GM21367 (cell line): Measurements from ENCODE around the gene PXMP4.
A peak's percentile ranks its signal among the peaks of the same experiment; 100 is the strongest.

Experiments
- ATAC-seq: cut with Tn5 transposase; IDR thresholded peaks from one replicate; pipeline ENCODE4 v1.9.1; 2021; ENCODE audit not compliant: unreplicated experiment

PXMP4 gene

DNA sequence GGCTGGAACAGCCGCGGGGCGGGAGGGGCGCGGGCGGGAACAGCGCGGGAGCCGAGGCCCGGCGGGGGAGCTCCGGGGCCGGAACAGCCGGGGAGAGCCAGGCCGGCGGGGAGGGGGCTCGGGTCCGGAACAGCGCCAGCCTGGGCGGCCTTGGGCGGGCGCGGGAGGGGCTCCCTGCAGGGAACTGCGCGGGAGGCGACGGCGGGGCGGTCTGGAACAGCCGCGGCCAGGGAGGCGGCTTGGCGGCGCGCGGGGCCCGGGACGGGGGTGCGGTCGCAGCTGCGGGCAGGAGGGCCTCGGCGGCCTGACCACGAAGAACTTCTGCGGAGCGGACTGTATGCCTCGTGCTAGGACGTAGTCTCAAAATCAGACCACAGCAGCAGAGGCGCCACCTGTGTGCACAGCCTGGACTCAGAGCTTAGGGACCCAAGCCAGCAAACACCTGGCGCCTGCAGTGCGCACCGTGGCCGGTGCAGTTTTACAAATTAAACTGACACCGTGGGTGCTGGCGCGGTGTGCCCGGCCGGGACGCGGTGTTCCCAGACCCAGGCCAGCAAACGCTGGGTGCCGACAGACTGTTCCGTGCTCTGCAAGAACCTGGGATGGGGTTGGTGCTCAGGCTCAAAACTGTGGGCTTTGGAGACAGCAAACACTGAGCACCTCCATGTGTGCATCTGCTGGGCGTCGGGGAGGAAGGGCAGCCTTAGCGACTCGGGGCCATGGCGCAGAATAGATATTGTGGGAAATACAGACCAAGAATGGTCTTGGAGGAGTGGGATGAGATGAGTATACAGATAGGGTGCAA, 12.3 kb upstream of the PXMP4 start:
- peak; percentile 40 for ATAC-seq

DNA sequence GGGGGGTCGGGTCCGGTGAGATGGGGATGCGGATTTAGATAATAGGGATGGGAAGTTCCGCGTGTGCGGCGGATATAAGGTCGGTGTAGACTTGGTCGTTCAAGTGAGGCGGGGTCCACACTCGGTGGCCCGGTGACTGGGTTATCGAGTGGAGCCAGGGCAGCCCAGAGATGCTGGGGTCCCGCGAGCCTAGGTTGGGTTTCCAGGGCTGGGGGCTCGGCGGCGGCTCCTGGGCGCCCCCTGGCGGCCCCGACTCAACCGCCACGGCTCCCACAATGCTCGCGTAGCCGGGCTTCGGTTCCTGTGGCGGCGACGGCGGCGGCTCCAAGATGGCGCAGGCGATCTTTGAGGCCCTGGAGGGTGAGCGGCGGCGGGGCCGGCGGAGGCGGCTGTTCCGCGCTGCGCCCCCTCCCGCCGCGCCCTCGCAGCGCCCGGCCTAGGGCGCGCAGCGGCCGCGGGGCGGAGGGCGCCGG, 11.6 kb upstream of the PXMP4 start, which contains the start of gene ZNF341:
Gene ZNF341, plus strand, starts transcription at position 304 of the 473 bp plus-strand sequence. Its CDS starts 26 bp downstream, at position 330.
- peak; percentile 64 for ATAC-seq

DNA sequence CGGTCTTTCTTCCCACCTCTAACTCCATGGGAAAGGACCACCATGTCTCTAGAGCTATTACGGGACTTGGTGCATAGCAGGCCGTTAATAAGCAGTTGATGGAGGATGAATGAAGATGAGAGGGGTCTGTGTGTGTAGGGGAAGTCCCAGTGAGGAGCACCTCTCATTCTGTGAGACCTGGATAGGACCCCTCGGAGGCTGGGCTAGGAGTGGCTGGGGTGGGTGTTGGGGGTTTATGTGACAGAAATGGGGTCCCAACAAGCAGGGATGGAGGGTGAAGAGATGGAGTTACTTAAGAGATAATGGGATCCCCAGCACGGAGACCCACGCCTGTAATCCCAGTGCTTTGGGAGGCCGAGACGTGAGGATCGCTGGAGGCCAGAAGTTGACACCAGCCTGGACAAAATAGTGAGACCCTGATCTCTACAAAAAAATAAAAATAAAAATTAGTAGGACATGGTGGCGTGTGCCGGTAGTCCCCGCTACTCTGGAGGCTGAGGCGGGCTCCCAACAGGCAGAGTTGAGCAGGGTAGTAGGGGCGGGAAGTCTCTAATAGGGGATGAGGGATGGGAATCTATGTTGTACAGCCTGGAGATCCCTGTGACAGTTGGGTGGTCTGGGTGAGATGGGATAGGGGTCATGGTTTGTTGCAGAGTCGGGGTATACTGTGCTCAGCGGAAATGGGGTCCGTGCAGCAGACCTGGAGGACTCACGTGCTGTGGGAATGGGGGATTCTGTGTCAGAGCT, 11.0 kb upstream of the PXMP4 start:
- ATAC-seq = no peak

DNA sequence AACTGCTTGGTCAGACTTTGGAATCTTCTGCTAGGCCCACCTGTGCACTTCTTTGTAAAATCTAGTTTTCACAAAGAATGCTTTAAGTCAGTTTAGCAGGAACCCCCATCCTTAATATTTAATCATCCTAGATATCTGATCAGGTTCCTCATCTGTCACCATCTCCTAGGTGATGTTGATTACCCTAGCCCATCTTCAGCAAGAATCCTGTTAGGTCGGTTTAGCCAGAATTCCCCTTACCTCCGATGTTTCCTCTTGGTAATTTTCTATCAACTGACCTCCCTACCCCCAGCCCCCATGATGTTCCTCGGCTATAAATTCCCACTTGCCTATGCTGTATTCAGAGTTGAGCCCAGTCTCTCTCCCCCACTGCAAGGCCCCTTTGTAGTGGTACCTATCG, 9.0 kb upstream of the PXMP4 start:
- ATAC-seq = no peak

DNA sequence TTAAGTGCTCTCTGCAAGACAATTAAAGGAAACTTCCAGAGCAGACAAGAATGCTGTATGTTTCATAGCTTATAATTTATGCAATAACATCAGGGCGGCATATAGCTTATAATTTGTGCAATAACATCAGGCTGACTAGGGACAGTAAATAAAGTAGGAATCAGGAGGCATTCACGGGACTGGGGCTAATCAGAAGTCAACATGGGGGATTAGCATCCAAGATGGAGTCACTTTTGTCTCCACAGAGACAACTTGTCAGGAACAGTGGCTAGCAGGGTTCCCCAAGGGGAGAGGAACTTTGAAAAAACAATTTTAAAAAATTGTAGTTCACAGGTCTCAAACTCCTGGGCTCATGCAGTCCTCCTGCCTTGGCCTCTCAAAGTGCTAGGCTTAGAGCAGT, 8.4 kb upstream of the PXMP4 start:
- ATAC-seq = no peak

DNA sequence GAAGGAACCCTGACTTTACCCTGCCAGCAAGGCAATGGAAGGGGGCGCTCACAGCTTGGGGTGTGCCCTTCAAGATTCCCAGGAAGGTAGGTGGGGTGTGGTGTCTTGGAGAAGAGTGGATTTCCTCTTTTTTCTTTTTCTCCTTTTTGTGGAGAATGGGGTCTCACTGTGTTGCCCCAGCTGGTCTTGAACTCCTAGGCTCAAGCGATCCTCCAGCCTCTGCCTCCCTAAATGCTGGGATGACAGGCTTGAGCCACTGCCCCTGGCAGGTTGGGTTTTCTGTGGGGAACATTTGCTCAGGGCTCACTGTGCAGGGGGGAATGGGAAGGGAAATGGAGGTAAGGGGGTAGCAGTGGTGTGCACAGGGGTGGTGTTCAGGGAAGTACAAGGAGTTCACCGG, 7.7 kb upstream of the PXMP4 start:
- no peak for ATAC-seq

DNA sequence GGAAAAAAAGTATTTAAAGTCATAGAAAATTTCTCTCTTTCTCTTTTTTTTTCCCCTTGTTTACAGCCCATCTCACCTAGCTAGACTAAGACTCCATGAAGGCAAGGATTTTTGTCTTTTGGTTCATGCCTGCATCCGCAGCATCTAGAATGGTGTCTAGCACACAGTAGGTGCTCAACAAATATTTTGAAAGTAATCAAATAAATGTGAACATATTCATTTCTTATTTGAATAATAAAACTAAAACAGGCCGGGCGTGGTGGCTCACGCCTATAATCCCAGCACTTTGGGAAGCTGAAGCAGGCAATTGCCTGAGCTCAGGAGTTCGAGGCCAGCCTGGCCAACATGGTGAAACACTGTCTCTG, 7.0 kb upstream of the PXMP4 start:
- ATAC-seq = no peak

DNA sequence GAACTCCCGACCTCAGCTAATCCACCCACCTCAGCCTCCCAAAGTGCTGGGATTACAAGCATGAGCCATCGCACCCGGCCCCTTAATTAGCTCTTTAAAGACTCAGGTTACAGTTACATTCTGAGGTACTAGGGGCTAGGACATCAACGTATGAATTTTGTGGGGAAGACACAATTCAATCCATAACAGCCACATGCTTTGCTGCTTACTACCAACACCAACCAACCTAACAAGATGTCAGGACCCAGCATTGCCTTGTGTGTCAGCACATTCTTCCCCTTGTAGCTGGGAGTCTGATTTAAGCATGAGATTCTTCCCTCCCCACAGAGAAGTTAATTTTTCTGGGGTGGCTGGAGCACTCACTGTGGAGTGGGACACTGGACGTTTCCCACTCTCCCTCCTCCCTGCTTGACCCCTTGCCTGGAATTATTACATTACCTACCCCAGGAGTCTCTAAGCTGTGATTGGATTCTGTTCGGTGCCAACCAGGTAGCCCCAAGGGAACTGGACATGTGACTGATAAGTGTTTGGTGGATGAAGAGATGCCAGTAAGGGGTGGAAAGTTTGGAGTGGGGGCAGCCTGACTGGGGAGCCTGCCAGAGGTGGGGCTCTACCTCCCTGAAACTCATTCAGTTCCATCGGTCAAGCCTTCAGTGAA, 5.6 kb upstream of the PXMP4 start:
- no peak for ATAC-seq

DNA sequence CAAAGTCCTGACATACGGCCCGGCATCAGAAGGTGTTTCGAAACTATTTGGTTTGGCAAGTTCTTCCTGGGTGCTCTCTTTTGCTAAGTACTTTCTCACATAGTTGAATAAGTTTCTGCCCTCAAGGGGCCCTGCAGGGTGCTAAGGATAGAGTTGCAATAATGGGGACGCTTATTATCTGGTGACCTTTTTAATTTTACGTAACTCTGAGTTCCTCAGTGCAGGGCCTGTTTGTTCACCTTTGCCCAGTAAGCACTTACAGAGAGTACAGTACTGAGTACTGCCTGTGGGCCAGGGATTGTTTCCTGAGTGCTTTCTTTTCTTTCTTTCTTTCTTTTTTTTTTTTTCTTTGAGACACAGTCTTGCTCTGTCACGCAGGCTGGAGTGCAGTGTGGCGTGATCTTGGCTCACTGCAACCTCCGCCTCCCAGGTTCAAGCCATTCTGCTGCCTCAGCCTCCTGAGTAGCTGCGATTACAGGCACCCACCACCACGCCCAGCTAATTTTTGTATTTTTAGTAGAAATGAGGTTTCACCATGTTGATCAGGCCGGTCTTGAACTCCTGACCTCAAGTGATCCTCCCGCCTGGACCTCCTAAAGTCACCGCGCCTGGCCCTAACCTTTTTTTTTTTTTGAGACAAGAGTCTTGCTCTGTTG, 4.5 kb upstream of the PXMP4 start:
- ATAC-seq = no peak

DNA sequence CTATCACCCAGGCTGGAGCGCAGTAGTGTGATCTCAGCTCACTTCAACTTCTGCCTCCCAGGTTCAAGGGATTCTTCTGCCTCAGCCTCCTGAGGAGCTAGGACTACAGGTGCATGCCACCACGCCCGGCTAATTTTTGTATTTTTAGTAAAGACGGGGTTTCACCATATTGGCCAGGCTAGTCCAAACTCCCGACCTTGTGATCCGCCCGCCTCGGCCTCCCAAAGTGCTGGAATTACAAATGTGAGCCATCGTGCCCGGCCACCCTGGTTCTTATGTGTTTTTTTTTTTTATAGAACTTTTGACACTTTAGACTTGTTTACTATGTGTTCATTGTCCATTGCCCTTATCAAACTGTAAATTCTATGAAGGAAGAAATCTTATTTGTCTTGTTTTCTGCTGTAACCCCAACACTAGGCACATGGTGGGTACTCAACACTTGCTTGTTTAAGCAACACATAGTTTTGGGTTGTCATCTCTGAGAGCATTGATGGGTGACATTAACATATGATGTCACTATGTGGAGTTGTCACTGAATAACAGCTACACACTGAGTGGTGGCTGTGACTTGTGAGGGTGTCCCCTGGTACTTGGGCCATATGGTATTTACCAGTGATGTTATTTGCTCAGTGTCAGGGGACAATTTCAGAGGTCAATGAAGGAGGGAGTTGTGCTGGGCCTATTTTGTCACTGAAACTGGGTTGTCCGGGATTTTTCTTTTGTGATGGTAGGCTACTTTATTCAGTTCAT, 1.5 kb upstream of the PXMP4 start:
- no peak for ATAC-seq

DNA sequence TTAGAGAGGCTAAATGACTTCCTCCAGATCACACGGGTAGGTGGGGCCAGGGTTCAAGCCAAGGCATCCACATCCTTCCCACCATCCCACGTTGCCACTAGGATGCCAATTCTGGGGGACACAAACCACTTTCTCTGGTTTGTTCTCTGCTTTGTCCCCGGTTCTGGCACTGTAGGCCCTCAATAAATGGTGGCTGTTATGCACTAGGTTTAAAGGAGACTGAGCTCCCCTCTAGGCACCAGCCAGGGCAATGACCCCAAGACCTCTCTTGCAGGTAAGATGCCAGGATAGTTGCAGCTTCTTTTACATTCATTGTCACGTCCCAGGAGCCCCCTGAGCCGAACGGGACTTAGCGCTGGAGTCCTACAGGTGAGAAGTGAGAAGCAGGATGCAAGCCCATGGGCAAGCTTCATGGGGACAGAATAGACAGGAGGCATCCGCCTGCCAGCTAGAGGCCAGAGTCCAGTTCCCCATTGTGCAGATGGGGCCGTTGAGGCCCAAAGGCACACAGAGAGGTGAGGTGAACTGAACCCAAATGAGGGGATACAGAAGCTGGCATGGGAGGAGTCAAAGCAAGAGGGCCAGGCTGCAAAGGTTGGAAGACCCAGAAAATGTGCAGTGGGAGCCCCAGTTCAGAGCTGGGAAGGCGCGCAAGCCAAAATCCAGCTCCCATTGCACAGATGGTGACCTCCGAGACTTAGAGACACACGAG, 677 bp downstream of the PXMP4 start:
- ATAC-seq = no peak

DNA sequence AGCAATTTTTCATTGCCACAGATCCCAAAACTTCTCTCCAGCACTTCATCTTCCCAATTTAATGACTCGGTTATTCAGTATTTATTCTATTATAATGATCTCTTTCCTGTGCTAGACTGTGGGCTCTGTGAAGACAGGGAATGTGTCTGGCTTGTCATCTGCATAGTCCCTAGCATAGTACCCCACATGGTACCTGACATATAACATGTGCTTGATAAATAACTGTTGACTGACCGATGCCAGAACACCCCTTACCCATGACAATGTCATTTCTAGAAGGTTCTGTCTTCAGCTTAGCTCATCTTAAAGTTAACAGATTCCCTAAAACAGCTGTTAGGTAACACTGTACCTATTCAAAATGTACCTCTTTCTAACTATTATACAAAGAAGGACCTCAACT, 3.6 kb downstream of the PXMP4 start:
- ATAC-seq = no peak

DNA sequence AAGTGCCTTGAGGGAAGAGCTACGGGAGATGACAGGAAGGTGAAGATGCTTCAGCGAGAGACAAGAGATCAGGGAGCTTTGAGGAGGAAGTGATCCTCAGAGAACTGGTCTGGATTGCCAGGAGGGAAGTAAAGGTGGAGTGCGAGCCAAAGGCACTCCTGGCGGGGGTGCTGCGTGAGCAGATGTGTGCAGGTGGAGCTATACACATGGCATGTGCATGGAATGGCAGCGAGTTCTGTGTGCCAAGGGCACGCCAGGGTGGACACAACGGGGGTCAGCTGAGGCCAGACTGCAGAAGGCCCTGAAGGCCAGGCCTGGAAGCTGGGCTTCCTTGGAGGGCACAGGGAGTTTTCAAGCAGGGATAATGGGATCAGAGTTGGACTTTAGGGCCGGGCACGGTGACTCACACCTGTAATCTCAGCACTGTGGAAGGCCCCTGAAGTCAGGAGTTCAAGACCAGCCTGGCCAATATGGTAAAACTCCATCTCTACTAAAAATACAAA, 6.2 kb downstream of the PXMP4 start:
- ATAC-seq = no peak

DNA sequence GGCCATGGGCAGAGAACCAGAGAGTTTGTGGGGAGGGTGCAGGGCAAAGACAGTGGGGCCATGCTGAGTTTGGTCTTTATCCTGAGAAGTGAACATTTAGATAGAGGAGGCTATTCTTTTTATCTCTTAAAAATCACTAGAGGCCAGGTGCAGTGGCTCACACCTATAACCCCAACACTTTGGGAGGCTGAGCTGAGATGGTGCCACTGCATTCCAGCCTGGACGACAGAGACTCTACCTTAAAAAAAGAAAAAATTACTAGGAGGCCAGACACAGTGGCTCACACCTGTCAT, 8.7 kb downstream of the PXMP4 start:
- no peak for ATAC-seq

DNA sequence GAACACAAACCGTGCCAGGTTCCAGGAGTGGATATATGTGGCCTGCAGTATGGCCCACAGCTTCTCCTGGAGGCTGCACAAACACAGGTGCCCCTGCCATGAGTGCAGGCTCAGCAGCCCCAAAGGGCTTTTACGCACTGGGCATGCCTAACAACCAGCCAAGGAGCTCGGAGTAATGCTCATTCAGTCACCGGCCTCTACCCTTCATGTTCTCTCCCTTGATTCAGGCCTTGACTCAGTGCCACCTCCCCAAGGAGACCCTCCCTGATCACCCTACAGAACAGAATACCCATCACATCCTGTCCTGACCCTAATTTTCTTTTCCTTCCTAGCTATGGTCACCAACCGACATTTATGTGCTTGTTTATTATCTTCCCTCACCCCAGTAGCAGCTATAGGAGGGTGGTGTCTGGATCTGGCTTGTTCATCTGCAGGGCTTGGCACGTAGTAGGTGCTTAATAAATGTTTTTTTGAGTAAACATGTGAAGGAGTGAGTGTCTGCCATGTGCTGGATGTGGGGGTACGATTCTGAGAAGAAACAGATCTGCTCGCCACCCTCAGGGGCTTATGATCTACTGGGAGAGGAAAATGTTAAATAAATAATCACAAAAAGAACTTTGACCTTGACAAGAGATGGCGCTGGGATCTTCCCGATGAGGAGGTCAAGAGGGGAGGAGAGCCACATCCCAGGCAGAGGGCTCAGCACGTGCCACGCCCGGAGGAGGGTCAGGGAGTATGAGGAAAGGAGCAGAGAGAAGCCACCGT, 9.2 kb downstream of the PXMP4 start:
- no peak for ATAC-seq

DNA sequence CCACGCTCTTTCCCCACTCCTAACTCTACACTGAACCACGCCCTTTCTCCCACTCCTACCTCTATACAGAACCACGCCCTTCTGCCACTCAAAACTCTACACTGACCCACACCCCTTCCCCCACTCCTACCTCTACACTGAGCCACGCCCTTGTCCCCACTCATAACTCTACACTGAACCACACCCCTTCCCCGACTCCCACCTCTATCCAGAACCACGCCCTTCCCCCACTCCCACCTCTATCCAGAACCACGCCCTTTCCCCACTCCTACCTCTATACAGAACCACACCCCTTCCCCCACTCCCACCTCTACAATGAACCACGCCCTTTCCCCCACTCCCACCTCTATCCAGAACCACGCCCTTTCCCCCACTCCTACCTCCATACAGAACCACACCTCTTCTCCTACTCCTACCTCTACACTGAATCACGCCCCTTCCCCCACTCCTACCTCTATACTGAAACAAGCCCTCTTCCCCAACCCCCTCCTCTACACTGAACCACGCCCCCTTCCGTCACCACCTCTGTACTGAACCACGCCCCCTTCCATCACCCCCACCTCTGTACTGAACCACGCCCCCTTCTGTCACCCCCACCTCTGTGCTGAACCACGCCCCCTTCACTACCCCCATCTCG, 10.1 kb downstream of the PXMP4 start:
- no peak for ATAC-seq

DNA sequence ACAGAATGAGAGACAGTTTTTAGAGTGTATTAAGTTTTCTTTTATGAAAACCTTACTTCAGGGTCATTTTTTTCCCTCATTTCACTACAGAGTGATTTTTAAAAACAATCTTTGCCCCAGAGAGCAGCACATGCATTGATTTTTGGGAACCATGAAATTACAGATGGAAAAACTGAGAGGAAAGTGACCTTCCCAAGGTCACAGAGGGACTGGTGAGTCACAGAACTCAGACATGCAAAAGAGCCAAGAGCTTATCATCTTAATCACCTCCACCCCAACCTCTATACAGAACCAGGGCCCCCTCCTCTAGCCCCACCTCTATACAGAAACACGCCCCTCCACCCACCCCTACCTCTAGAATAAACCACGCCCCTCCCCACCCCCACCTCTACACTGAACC, 10.7 kb downstream of the PXMP4 start:
- ATAC-seq = no peak

DNA sequence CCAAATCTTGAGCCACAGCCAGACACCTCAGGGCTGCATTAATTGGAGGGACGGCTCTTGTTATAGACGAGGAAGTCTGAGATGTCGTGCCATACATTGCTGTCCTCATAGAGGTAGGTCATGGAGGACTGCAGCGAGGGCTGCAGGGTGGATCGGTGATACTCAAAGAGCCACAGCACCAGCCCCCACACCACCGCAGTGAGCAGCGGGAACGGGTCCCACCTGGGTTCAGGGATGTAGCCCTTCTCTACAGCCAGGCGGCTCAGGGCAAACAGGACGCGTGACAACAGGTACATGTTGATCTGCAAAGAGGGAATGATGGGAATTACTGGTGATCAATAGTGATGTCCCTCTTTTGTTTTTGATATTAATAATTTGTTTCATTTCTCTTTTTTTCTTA, 12.4 kb downstream of the PXMP4 start:
- ATAC-seq = no peak
